NCI-H146 (cell line): Measurements from ENCODE around the gene SPDEF.

Source experiments
- DNase-seq: peaks from one replicate; lab custom pipeline; 2025; lab: John Stamatoyannopoulos, UW

The SPDEF gene

GRCh38 chr6:34563513-34563870, 7.4 kb upstream of the SPDEF start:
- no peak for DNase-seq

- DNase-seq: no peak
Measured at GRCh38 chr6:34562861-34563512, 6.9 kb upstream of the SPDEF start.

- no peak for DNase-seq
Measured at GRCh38 chr6:34562350-34562749, 6.2 kb upstream of the SPDEF start.

- no peak for DNase-seq
Measured at GRCh38 chr6:34561227-34561530, 5.0 kb upstream of the SPDEF start.

- DNase-seq: peak; percentile 78
Measured at GRCh38 chr6:34560366-34561226, 4.5 kb upstream of the SPDEF start.

GRCh38 chr6:34559651-34560365, 3.7 kb upstream of the SPDEF start:
- peak; percentile 16 for DNase-seq

- DNase-seq: no peak
Measured at GRCh38 chr6:34558172-34558714, 2.1 kb upstream of the SPDEF start.

- no peak for DNase-seq
Measured at GRCh38 chr6:34557228-34557627, 1.1 kb upstream of the SPDEF start.

GRCh38 chr6:34556493-34556892, 364 bp upstream of the SPDEF start:
- no peak for DNase-seq

- DNase-seq: no peak
Measured at GRCh38 chr6:34555328-34555727, 801 bp downstream of the SPDEF start.

GRCh38 chr6:34555007-34555322, 1.2 kb downstream of the SPDEF start:
- no peak for DNase-seq

- DNase-seq: no peak
Measured at GRCh38 chr6:34554291-34555006, 1.7 kb downstream of the SPDEF start.

GRCh38 chr6:34553750-34554149, 2.4 kb downstream of the SPDEF start:
- no peak for DNase-seq

GRCh38 chr6:34553146-34553545, 3.0 kb downstream of the SPDEF start:
- no peak for DNase-seq

- DNase-seq: no peak
Measured at GRCh38 chr6:34552620-34553019, 3.5 kb downstream of the SPDEF start.

- no peak for DNase-seq
Measured at GRCh38 chr6:34551720-34552119, 4.4 kb downstream of the SPDEF start.

GRCh38 chr6:34549804-34550202, 6.3 kb downstream of the SPDEF start:
- no peak for DNase-seq

GRCh38 chr6:34549026-34549803, 6.9 kb downstream of the SPDEF start:
- no peak for DNase-seq

- DNase-seq: no peak
Measured at GRCh38 chr6:34547701-34548644, 8.2 kb downstream of the SPDEF start.

GRCh38 chr6:34546551-34547321, 9.4 kb downstream of the SPDEF start:
- no peak for DNase-seq
